ENCODE measurements around the gene GLIPR1L1. TPM values are rescaled to one million over a fixed set of nuclear protein-coding genes. Genes with fewer than 3 reads are reported as not detected.

GLIPR1L1 gene
- not detected in 3 replicates for total RNA-seq

DNA sequence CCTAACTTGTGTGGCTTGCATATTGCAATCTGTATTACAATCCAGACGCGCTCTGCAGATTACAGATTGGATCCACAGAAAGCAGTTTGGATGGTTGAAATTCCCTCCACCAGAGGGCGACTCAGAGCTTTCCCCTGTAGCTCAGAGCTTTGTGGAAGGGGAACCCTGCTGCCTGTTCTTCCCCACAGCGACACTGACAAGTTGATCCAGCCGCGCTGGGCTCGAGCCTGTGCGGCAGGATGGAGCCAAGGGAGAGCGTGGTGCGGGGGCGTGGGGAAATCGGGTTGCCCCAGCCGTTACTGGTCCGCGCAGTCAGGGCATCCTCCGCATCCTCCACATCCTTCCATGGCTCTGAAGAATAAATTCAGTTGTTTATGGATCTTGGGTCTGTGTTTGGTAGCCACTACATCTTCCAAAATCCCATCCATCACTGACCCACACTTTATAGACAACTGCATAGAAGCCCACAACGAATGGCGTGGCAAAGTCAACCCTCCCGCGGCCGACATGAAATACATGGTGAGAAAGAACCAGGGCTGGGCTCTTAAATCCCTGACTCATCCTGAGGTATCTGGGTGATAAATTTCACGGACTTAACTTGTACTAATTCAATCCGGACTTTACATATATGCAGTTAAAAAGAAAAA lies at the start of gene GLIPR1L1:
GLIPR1L1 (plus strand) TSS at position 287 of the 647 bp plus-strand sequence; CDS start at position 346, 59 bp downstream.
- H3K27ac Mint-ChIP-seq: peak within 1 kb of the TSS; percentile 57
- H3K9me3 Mint-ChIP-seq: peaks cover 5% of the 10 kb centered on the region
- H3K4me1 Mint-ChIP-seq: peaks cover 9% of the 10 kb centered on the region

DNA sequence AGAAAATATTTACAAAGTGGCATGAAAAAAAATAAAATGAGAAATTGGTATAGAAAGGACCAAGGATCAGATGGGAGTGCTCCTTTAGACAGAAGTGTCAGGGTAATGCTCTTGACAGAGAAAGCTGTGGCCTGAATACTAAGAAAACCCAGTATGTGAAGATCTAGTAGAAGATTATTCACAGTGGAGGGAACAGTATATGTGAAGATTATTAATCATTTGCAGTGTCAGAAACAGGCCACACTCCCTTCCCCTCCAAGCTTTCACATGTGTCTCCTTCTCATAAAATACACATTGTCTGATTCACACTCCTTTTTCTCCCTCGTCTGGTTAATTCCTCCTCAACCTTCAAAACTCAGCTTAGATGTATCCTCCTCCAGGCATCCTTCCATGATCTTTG lies 45.6 kb upstream of the GLIPR1L1 start:
- no peaks in the 10 kb centered on the region for H3K27me3 Mint-ChIP-seq (ENCODE audit: low read depth)
- no peaks in the 10 kb centered on the region for H3K9me3 Mint-ChIP-seq
- DNase-seq (ENCODE audit: low spot score in 2 of 2, unreplicated experiment in 2 of 2): no peak
- no peak overlapping the region for H3K4me3 Mint-ChIP-seq
- peak overlapping the region; percentile 12 for H3K27ac Mint-ChIP-seq
- TF ChIP-seq, protein P1, sequence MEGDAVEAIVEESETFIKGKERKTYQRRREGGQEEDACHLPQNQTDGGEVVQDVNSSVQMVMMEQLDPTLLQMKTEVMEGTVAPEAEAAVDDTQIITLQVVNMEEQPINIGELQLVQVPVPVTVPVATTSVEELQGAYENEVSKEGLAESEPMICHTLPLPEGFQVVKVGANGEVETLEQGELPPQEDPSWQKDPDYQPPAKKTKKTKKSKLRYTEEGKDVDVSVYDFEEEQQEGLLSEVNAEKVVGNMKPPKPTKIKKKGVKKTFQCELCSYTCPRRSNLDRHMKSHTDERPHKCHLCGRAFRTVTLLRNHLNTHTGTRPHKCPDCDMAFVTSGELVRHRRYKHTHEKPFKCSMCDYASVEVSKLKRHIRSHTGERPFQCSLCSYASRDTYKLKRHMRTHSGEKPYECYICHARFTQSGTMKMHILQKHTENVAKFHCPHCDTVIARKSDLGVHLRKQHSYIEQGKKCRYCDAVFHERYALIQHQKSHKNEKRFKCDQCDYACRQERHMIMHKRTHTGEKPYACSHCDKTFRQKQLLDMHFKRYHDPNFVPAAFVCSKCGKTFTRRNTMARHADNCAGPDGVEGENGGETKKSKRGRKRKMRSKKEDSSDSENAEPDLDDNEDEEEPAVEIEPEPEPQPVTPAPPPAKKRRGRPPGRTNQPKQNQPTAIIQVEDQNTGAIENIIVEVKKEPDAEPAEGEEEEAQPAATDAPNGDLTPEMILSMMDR (IDR thresholded peaks at IDR 0.05; ENCODE audit: unreplicated experiment): no peak
- H3K36me3 Mint-ChIP-seq: no peaks in the 10 kb centered on the region
- peaks cover 12% of the 10 kb centered on the region for H3K4me1 Mint-ChIP-seq

More for the DNA sequence above, at the start of gene GLIPR1L1:
- Mint-ChIP-seq H3K27me3 (ENCODE audit: low read depth) (peaks cover 5% of the 10 kb centered on the region), H3K36me3 (no peaks in the 10 kb centered on the region), H3K4me3 (peak within 1 kb of the TSS; percentile 71)
- TF ChIP-seq, protein P1 (IDR thresholded peaks at IDR 0.05; ENCODE audit: unreplicated experiment): peak; percentile 89
- DNase-seq (ENCODE audit: low spot score in 2 of 2, unreplicated experiment in 2 of 2): peak; percentile 80 to 93

GRCh38 chr12:75289753-75290152 lies 44.7 kb upstream of the GLIPR1L1 start:
- Mint-ChIP-seq H3K9me3 (no peaks in the 10 kb centered on the region), H3K27ac (peak overlapping the region; percentile 19), H3K4me1 (peaks cover 12% of the 10 kb centered on the region), H3K4me3 (no peak overlapping the region), H3K27me3 (ENCODE audit: low read depth) (no peaks in the 10 kb centered on the region), H3K36me3 (no peaks in the 10 kb centered on the region)
- TF ChIP-seq, protein P1 (IDR thresholded peaks at IDR 0.05; ENCODE audit: unreplicated experiment): peak; percentile 39
- DNase-seq (ENCODE audit: low spot score in 2 of 2, unreplicated experiment in 2 of 2): no peak

GRCh38 chr12:75291014-75291413 lies 43.5 kb upstream of the GLIPR1L1 start:
- TF ChIP-seq, protein P1 (IDR thresholded peaks at IDR 0.05; ENCODE audit: unreplicated experiment): no peak
- Mint-ChIP-seq H3K4me3 (no peak overlapping the region), H3K4me1 (peaks cover 12% of the 10 kb centered on the region), H3K27ac (no peak overlapping the region), H3K36me3 (no peaks in the 10 kb centered on the region), H3K9me3 (no peaks in the 10 kb centered on the region), H3K27me3 (ENCODE audit: low read depth) (no peaks in the 10 kb centered on the region)
- no peak for DNase-seq (ENCODE audit: low spot score in 2 of 2, unreplicated experiment in 2 of 2)

DNA sequence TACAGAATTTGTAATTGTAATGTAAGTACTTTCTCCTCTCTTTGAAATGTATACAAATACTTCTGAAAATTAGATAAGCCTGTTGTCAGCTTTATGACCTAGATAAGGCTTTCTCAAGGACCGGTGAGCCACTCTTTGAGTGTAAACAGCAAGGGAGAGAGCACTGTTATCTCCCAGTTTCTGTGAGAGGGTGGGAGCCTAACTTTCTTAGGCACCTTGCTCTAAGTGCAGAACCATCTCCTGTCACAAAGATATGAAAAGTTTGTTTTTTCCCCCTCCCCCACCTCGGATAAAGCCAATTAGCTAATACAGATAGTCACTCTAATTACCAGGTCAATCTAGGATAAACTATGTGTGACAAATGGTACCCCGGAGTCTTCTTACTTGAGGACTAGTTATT lies 40.1 kb upstream of the GLIPR1L1 start:
- DNase-seq (ENCODE audit: low spot score in 2 of 2, unreplicated experiment in 2 of 2): no peak
- no peaks in the 10 kb centered on the region for H3K36me3 Mint-ChIP-seq
- H3K9me3 Mint-ChIP-seq: no peaks in the 10 kb centered on the region
- TF ChIP-seq, protein P1 (IDR thresholded peaks at IDR 0.05; ENCODE audit: unreplicated experiment): no peak
- no peak overlapping the region for H3K27ac Mint-ChIP-seq
- no peak overlapping the region for H3K4me3 Mint-ChIP-seq
- H3K27me3 Mint-ChIP-seq (ENCODE audit: low read depth): no peaks in the 10 kb centered on the region
- peaks cover 4% of the 10 kb centered on the region for H3K4me1 Mint-ChIP-seq
